SK-N-MC (cell line): ENCODE measurements around the gene CDC42SE2.

Source experiments
- EZH2 ChIP-seq: fragments of 200-600 bp; sonication (generic); IDR thresholded peaks from one replicate; pipeline ENCODE4 v1.6.1; 2017; ENCODE audit warnings: antibody characterized with exemption
- POLR2AphosphoS5 ChIP-seq: IDR thresholded peaks from 2 replicates; pipeline ENCODE4 v1.6.1; 2012; ENCODE audit warnings: mild to moderate bottlenecking, low read depth, low read length, borderline replicate concordance

DNA sequence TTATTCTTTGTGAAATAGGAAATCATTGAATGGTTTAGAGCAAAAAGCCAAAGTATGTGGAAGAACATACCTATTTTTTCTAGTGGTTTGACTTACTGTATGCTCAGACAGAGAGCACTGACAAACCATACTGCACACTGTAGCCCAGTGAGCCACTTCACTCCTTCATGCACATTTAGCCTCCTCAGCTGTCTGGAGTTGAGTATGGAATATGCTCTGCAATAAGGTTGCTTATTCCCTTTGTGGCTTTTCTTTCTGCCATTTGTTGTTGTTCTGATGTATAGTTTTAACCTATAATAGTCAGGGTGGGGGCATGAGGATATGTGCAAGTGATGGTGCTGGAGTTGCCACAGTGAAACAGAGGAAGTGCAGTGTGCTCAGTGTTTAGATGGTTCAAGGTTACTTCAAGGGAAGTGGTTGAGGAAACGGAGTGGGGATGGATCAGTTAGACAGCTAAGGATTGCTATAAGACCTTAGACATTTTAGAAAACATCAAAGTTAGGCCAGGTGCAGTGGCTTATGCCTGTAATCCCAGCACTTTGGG is 100.7 kb downstream of the CDC42SE2 start:
- no peak for TF ChIP-seq EZH2
- no peak for TF ChIP-seq POLR2AphosphoS5
